ENCODE data around the gene GUCY2D.

The GUCY2D gene

GRCh38 chr17:8064561-8065019 lies 62.2 kb downstream of the GUCY2D start:
- no peak for DNase-seq (ENCODE audit: low read depth)

- DNase-seq (ENCODE audit: low read depth), result no peak
Observed at GRCh38 chr17:8066841-8067775, 64.7 kb downstream of the GUCY2D start.

GRCh38 chr17:8067806-8068205 lies 65.4 kb downstream of the GUCY2D start:
- DNase-seq (ENCODE audit: low read depth), result no peak

- no peak for DNase-seq (ENCODE audit: low read depth)
Observed at GRCh38 chr17:8068736-8069586, 66.5 kb downstream of the GUCY2D start.

- no peak for DNase-seq (ENCODE audit: low read depth)
Observed at GRCh38 chr17:8069587-8069860, 67.1 kb downstream of the GUCY2D start.

Measured in stimulated activated CD8-positive, alpha-beta memory T cell treated with anti-CD3 and anti-CD28 coated beads, Interleukin-12 subunit alpha, Interleukin-12 subunit beta, amount 100 ng/mL, for 4 hours (primary cell).